HG03196 (cell line): ENCODE measurements around the gene GBA2.

Experiments
- ATAC-seq: cut with Tn5 transposase; IDR thresholded peaks from one replicate; pipeline ENCODE4 v1.9.1; 2021; ENCODE audit not compliant: unreplicated experiment

The GBA2 gene

GRCh38 chr9:35717132-35717870 lies 31.7 kb downstream of the GBA2 start:
- ATAC-seq, result no peak

- no peak for ATAC-seq
Observed at GRCh38 chr9:35716230-35716629, 32.8 kb downstream of the GBA2 start.

GRCh38 chr9:35714579-35715252 lies 34.3 kb downstream of the GBA2 start:
- ATAC-seq, result no peak

- ATAC-seq, result no peak
Observed at GRCh38 chr9:35714123-35714522, 34.9 kb downstream of the GBA2 start.

GRCh38 chr9:35713578-35713977 lies 35.5 kb downstream of the GBA2 start:
- no peak for ATAC-seq

- no peak for ATAC-seq
Observed at GRCh38 chr9:35712762-35713400, 36.1 kb downstream of the GBA2 start.

- ATAC-seq, result no peak
Observed at GRCh38 chr9:35711501-35712428, 37.3 kb downstream of the GBA2 start.

- ATAC-seq, result no peak
Observed at GRCh38 chr9:35710818-35711500, 38.1 kb downstream of the GBA2 start.

GRCh38 chr9:35708146-35708545 lies 40.9 kb downstream of the GBA2 start:
- ATAC-seq, result no peak

- ATAC-seq, result no peak
Observed at GRCh38 chr9:35706951-35707350, 42.1 kb downstream of the GBA2 start.

GRCh38 chr9:35705836-35706430 lies 43.1 kb downstream of the GBA2 start:
- ATAC-seq, result no peak

GRCh38 chr9:35705372-35705771 lies 43.7 kb downstream of the GBA2 start:
- no peak for ATAC-seq

- no peak for ATAC-seq
Observed at GRCh38 chr9:35703906-35704672, 44.9 kb downstream of the GBA2 start.

- no peak for ATAC-seq
Observed at GRCh38 chr9:35702696-35703095, 46.3 kb downstream of the GBA2 start.

GRCh38 chr9:35700942-35701341 lies 48.1 kb downstream of the GBA2 start:
- no peak for ATAC-seq

GRCh38 chr9:35700031-35700430 lies 49.0 kb downstream of the GBA2 start:
- ATAC-seq, result no peak

- ATAC-seq, result no peak
Observed at GRCh38 chr9:35698231-35698630, 50.8 kb downstream of the GBA2 start.

- ATAC-seq, result no peak
Observed at GRCh38 chr9:35697486-35697885, 51.5 kb downstream of the GBA2 start.

GRCh38 chr9:35696520-35697215 lies 52.4 kb downstream of the GBA2 start:
- peak; percentile 64 for ATAC-seq
